Adrenal gland (tissue), 12 donors: ENCODE measurements around the gene GMPPA. TPM values are rescaled to one million over a fixed set of nuclear protein-coding genes. Genes with fewer than 3 reads are reported as not detected.

Experiments
- DNase-seq, 7 donors: peaks; one replicate each; pipeline ENCODE4 v3.0.0-alpha.2; 2019 to 2020
- H3K27ac ChIP-seq, 5 donors: fragments of 200-600 bp; sonication (generic) in 4 of 5; 1 replicate in 3 of 5; 2 replicates in 2 of 5; pipeline versions ENCODE4 v1.5.1 to v1.8.0; 2016 to 2020; ENCODE audit warnings: mild to moderate bottlenecking in 1 of 5
- H3K27me3 ChIP-seq: fragments of 200-600 bp; 2 replicates; pipeline ENCODE4 v1.8.0; 2021
- H3K36me3 ChIP-seq, 2 donors: fragments of 200-600 bp; replicated peaks in 1 of 2; 1 replicate in 1 of 2; 2 replicates in 1 of 2; pipeline versions ENCODE4 v1.5.1 to v1.8.0; 2018 to 2022
- H3K4me1 ChIP-seq, 2 donors: fragments of 200-600 bp; replicated peaks in 1 of 2; 1 replicate in 1 of 2; 2 replicates in 1 of 2; pipeline versions ENCODE4 v1.5.1 to v1.8.0; 2018 to 2021
- H3K4me3 ChIP-seq, 4 donors: fragments of 200-600 bp; sonication (generic) in 3 of 4; one replicate each; pipeline ENCODE4 v1.5.1; 2016 to 2018
- H3K9me3 ChIP-seq, 3 donors: fragments of 200-600 bp; sonication (generic) in 1 of 3; replicated peaks in 1 of 3; 1 replicate in 2 of 3; 2 replicates in 1 of 3; pipeline versions ENCODE4 v1.5.1 to v1.8.0; 2016 to 2021
- POLR2A ChIP-seq, 2 donors: fragments of 450-650 bp; IDR thresholded peaks; one replicate each; pipeline ENCODE4 v1.6.1; 2017; ENCODE audit warnings: antibody characterized with exemption in 2 of 2, mild to moderate bottlenecking in 2 of 2, moderate library complexity in 1 of 2
- WGBS, 4 donors: extraction: QIAGEN DNeasy Blood & Tissue Kit in 2 of 4; methylation state at CpG; one replicate each; pipeline versions ENCODE4 v1.1.5 to v1.1.7; 2013 to 2017; 5-methylcytosine and 5-hydroxymethylcytosine counted together
- intact Hi-C, 2 donors: fragments of 100-400 bp; cut with DNase I; formaldehyde crosslinking; loops; one replicate each; pipeline versions ENCODE4 v1.14.1 to v1.15.0; 2022 to 2023
- polyA plus RNA-seq, 3 donors: library from polyadenylated mRNA; stranded (reverse); fragments of 200-250 nt in 2 of 3; fragments of 350-450 nt in 1 of 3; fragmentation: Illumina TruSeq in 1 of 3; extraction: RNeasy Lipid Tissue Mini Kit (QIAGEN cat#74804) in 1 of 3; gene quantifications; one replicate each; pipeline ENCODE4 v1.2.3, GENCODE V29; 2013 to 2014
- total RNA-seq, 9 donors: library from RNA; depleted of rRNA in 4 of 9; stranded (reverse); fragments of >200 nt in 4 of 9; fragments of 120-200 nt in 1 of 9; fragmentation: NEBNext Ultra II Directional in 1 of 9; extraction: Animal tissue kit (Norgen Biotek cat#: 25700) in 1 of 9; gene quantifications; one replicate each; pipeline versions ENCODE4 v1.1.0 to v1.2.4, GENCODE V29; 2013 to 2023
- TF ChIP-seq, protein P1 (sequence below), 6 experiments: fragments of 450-650 bp in 4 of 6; fragments of 200-600 bp in 2 of 6; sonication (generic) in 1 of 6; IDR thresholded peaks; 1 replicate in 5 of 6; 2 replicates in 1 of 6; pipeline versions ENCODE4 v1.5.1 to v1.8.0; 2016 to 2021; ENCODE audit warnings: antibody characterized with exemption in 6 of 6, mild to moderate bottlenecking in 2 of 6, moderate library complexity in 1 of 6
- donor health status: healthy with polysubstance abuse.
- donor health status: Bipolar disorder and iron deficiency.
- donor health status: DM: yes; HTN: yes; CAD: no.
- donor health status: DM: no; HTN: no; CAD: no.
- donor health status: DM: no; HTN: no; CAD: no.
- donor health status: DM: yes; HTN: yes; CAD: no.

GMPPA gene
- total and polyA plus RNA-seq, 12 donors: 23.0 to 72.2 (median 35.3) TPM

DNA sequence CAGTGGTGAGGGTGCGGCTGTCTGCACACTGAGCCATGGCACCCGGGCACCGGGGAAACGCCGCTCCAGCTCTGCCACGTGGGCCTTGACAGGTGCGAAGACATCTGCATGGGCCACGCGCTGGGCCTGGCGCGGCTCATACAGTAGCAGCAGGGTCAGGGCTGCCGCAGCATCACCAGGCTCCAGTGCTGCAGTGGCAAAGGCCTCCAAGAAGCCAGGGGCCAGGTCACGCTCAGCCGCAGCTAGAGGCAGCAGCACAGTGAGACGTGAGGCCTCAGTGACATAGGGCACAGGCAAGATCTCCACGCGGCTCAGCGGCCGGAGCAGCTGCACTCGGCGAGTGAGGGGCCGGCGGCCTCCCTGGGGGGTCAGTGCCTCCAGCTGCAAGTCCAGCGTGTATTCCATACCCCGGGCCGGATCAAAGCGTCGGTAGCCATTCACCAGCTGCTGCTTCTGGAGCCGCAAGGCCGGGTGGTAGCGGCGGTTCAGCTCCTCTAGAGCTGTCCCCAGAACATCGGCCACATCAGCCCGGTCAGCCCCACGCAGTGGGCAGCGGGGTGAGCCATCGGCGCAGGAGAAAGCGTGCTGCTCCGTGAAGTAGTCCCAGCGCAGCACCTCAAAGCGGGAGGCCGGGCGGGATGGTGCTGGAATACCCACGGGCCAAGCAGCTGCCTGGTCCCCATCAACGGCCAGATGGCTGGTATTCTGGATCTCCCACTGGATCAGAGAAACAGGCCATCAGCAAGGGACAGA, 41.4 kb downstream of the GMPPA start:
- no peak overlapping the region for H3K4me3 ChIP-seq
- H3K36me3 ChIP-seq: peaks cover 0 to 25% of the 10 kb centered on the region in 2 donors
- TF ChIP-seq POLR2A (IDR thresholded peaks at IDR 0.05): no peak
- H3K27ac ChIP-seq: no peak overlapping the region
- intact Hi-C loops: loop anchor here (2.0 to 5.0 kb wide), 4 partner anchors 78 to 147 kb away; no protein-coding TSS in a partner anchor
- no peak for DNase-seq
- H3K27me3 ChIP-seq: no peaks in the 10 kb centered on the region
- peaks cover 10 to 24% of the 10 kb centered on the region in 2 donors for H3K4me1 ChIP-seq
- 85 to 100% (median 94%) methylated on average over 1 to 46 of the region's 46 CpGs for WGBS, 4 donors
- no peaks in the 10 kb centered on the region for H3K9me3 ChIP-seq

DNA sequence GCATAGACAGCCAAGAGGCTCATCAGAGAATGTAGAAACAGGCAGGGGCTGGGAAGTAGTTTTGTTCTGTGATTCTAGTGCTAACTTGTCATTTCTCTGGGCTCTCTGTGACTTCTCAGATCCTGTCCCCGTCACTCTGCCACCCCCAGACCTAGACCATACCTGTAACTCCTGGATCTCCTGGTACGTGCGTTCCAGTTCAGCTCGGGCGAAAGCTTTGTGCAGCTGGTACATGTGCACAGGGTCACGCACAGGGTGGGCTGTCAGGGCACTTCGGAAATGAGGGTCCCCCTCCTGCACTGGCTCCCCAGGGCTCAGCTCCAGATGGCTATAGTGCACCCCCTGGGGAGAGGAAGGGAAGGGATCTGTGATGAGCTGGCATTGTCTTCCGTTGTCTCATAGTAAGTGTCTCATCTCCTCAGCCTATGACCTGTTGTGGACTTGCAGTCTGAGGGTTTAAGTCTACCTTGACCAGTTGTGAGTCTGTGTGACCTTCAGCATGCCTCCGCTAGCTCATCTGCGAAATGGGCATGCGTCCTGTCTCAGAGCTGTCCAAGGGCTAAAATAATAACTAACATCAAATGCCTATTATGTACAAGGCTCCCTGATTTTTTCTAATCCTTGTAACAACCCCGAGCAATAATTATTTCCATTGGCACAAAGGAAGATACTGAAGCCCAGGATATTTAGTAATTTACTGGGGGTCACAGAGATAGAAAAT, 42.3 kb downstream of the GMPPA start:
- DNase-seq: no peak
- Histone ChIP-seq H3K4me3 (no peak overlapping the region), H3K4me1 (peaks cover 10 to 24% of the 10 kb centered on the region in 2 donors), H3K27me3 (no peaks in the 10 kb centered on the region), H3K27ac (no peak overlapping the region), H3K9me3 (no peaks in the 10 kb centered on the region), H3K36me3 (peaks cover 0 to 25% of the 10 kb centered on the region in 2 donors)
- 82 to 87% (median 85%) methylated on average over 10 to 12 of the region's 12 CpGs for WGBS, 4 donors
- intact Hi-C loops: loop anchor here (2.0 to 5.0 kb wide), 3 partner anchors 101 to 146 kb away; no protein-coding TSS in a partner anchor
- TF ChIP-seq POLR2A (IDR thresholded peaks at IDR 0.05): no peak
- TF ChIP-seq, protein P1, sequence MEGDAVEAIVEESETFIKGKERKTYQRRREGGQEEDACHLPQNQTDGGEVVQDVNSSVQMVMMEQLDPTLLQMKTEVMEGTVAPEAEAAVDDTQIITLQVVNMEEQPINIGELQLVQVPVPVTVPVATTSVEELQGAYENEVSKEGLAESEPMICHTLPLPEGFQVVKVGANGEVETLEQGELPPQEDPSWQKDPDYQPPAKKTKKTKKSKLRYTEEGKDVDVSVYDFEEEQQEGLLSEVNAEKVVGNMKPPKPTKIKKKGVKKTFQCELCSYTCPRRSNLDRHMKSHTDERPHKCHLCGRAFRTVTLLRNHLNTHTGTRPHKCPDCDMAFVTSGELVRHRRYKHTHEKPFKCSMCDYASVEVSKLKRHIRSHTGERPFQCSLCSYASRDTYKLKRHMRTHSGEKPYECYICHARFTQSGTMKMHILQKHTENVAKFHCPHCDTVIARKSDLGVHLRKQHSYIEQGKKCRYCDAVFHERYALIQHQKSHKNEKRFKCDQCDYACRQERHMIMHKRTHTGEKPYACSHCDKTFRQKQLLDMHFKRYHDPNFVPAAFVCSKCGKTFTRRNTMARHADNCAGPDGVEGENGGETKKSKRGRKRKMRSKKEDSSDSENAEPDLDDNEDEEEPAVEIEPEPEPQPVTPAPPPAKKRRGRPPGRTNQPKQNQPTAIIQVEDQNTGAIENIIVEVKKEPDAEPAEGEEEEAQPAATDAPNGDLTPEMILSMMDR (IDR thresholded peaks at IDR 0.05): no peak

DNA sequence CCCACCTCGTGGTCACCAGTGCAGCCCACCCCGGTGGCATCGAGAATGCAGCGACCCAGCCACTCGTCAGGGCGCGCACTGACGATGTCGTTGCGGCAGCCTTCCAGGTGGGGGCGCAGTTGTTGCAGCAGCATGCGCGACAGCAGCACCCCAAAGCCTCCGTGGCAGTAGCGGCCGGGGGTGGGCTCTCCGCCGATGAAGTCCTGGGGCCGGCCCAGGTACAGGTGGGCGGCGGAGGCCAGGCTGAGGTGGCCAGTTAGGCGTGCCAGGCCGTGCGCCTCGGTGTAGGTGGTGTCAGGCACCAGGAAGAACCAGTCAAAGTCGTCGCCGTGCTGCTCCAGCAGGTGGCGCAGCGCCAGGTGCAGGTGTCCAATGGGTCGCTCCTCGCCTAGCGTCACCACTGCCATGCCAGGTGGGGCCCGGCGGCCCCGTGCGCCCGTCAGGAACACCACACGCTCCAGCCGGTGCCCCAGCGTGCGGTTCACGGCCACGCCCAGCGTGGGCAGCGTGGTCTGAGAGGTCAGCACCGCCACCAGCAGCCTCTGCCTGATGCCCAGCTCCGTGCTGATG, 43.0 kb downstream of the GMPPA start:
- peak overlapping the region in 2 of 5 donors; percentile 0 to 13 for H3K27ac ChIP-seq
- peak; percentile 84 to 94 (median 87) for DNase-seq

DNA sequence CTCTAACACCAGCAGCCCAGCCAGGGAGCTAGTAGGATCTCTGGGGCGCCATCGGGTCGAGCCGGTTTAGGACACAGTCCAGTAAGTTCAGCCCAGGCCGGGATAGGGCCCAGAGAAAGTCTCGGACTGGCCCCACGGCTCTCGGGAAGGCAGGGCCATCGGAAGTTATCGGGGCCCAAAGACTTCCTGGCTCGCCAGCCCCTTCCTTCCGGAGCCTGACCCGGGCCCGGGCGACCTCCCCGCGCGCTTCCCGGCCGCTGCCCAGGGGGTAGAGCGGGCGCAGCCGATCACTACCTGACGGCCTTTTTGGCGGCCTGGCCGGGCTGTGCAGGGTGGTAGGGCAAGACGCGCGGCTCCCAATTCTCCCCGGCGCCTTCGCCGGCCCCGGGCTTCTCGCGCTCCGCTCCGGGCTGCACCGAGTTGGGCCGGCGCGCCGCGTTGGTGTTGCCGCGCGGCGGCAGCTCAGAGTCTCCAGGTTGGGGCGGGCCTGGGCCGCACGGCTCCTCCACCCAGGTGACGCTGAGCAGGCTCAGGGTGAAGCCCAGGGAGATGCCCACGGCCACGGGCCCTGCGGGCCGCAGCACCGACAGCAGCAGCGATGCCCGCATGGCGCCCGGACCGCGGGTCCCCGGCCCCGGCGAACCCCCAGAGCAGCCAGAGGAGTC, 44.4 kb downstream of the GMPPA start:
- Histone ChIP-seq H3K4me3 (peak overlapping the region; percentile 40 to 86 (median 61)), H3K4me1 (peaks cover 10 to 24% of the 10 kb centered on the region in 2 donors), H3K27ac (peak overlapping the region; percentile 54 to 96 (median 84)), H3K9me3 (no peaks in the 10 kb centered on the region), H3K36me3 (peaks cover 0 to 25% of the 10 kb centered on the region in 2 donors), H3K27me3 (no peaks in the 10 kb centered on the region)
- intact Hi-C loops: loop anchor here (5.0 kb wide), 2 partner anchors 99 to 144 kb away; no protein-coding TSS in a partner anchor
- TF ChIP-seq, protein P1 (IDR thresholded peaks at IDR 0.05): no peak
- no peak for TF ChIP-seq POLR2A (IDR thresholded peaks at IDR 0.05)
- 0 to 1% (median 1%) methylated on average over 11 to 66 of the region's 66 CpGs; no CpG with 5 or more reads in 1 of the 4 donors for WGBS, 4 donors
- DNase-seq: peak in 4 of 7 donors; percentile 35 to 69 (median 52)

More for the DNA sequence above, 43.0 kb downstream of the GMPPA start:
- H3K36me3 ChIP-seq: peaks cover 0 to 25% of the 10 kb centered on the region in 2 donors
- no peaks in the 10 kb centered on the region for H3K27me3 ChIP-seq
- intact Hi-C loops: loop anchor here (2.0 to 5.0 kb wide), 3 partner anchors 101 to 146 kb away; no protein-coding TSS in a partner anchor
- H3K4me1 ChIP-seq: peaks cover 10 to 24% of the 10 kb centered on the region in 2 donors
- 5 to 10% (median 8%) methylated on average over 2 to 48 of the region's 48 CpGs for WGBS, 4 donors
- no peak for TF ChIP-seq POLR2A (IDR thresholded peaks at IDR 0.05)
- TF ChIP-seq, protein P1 (IDR thresholded peaks at IDR 0.05): peak; percentile 91 to 99 (median 96)
- peak overlapping the region in 1 of 4 donors; percentile 30 for H3K4me3 ChIP-seq
- H3K9me3 ChIP-seq: no peaks in the 10 kb centered on the region
